Erythroblast (primary cell): Measurements from ENCODE around the gene TBC1D16.
A peak's percentile ranks its signal among the peaks of the same experiment; 100 is the strongest.

Experiments used
- DNase-seq, 2 experiments: peaks; one replicate each; lab custom pipeline; 2025; lab: John Stamatoyannopoulos, UW
- GATA1 ChIP-seq: IDR thresholded peaks from 2 replicates; pipeline ENCODE4 v1.6.1; 2011; ENCODE audit warnings: low read depth, mild to moderate bottlenecking, control low read depth, low read length, moderate library complexity
- POLR2A ChIP-seq: IDR thresholded peaks from 2 replicates; pipeline ENCODE4 v1.6.1; 2011; ENCODE audit warnings: mild to moderate bottlenecking, low read length

The TBC1D16 gene

DNA sequence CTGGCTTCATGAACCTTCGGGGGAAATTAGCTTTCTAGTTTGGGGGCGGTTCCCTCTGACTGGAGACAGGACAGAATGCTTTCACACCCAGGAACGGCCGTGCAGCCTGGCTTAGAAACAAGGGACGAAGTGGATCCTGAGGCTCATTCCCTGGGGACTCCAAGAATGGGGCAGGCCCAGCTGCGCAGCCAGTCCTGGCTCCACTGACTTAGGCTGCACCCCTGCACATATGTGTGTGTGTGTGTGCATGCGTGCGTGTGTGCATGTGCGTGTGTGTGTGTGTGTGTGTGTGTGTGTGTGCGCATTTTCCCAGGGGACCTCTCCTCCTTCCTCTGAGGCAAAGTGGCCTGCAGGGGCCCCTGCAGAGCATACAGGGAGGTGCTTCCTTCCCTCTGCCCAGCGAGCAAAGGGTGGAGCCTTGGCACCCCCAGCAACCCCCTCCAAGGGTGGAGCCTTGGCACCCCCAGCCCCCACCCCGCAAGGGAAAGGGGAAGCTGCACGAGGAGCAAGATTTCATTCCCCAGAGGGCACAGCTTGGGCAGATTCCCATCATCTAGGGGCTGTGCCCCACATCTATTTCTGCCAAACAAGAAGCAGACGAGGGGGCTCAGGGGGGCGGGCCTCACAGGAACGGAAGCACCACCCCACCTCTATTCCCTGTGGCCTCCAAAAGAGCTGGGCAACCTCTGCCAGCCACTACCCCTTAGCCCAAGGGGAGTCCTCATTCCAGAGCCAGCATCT, 98.9 kb downstream of the TBC1D16 start:
- TF ChIP-seq POLR2A (no peak), GATA1 (no peak)

GRCh38 chr17:79936050-79936449, 99.6 kb downstream of the TBC1D16 start:
- no peak for DNase-seq
- TF ChIP-seq GATA1 (no peak), POLR2A (no peak)

More for the DNA sequence above, 98.9 kb downstream of the TBC1D16 start:
- no peak for DNase-seq

DNA sequence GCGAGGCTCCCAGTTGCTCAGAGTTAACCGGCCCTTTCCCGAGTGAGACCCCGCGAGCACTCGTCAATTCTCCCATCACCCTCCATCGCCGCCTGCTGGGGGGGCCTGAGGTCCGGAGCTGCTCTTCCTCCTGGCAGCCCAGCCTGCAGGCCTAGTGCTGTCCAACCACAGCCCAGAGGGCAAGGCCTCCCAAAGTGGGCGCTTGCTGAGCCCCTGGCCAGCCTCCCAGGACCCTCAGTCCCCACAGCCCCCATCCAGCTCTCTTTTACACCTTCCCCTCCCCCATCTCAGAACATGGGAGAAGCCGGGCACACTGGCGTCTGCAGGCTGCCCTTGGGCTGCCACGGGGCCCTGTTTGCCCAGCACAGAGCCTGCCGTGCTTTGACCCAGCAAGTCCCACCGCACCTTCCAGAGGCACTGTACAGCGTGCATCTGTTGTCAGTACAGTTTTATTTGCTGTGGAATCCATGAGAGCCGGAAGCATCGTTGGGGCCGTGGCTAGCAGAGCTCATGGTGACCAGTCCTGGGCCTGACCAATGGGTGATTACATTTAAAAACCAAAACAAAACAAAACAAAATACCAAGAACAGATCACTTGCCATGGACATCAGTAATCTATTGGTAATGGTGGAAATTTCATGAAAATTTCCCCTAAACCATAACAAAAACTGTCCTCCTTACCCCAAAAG, 100.3 kb downstream of the TBC1D16 start:
- DNase-seq, result no peak
- TF ChIP-seq GATA1, result no peak
- no peak for TF ChIP-seq POLR2A

DNA sequence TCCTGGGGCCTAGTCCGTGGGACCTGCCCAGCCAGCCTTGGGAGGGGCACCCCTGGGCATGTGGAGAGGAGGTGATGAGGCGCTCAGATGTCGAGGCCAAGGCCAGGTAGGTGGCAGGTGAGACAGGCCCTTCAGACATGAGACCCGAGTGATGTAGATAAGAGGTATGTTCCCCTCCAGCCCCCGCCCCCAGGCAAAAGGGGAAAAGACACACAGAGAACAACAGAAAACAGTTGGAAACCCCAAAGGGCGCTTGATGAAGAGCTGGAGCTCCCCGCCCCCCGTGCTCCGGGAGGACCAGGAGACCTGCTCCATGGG, 101.1 kb downstream of the TBC1D16 start:
- no peak for DNase-seq
- TF ChIP-seq POLR2A (no peak), GATA1 (no peak)

- DNase-seq, result peak in 1 of 2 experiments; percentile 19
- peak; percentile 60 for TF ChIP-seq POLR2A
- TF ChIP-seq GATA1, result no peak
Observed at GRCh38 chr17:79933863-79934652, 101.6 kb downstream of the TBC1D16 start.

- DNase-seq, result no peak
- TF ChIP-seq POLR2A (no peak), GATA1 (no peak)
Observed at GRCh38 chr17:79932451-79933306, 103.0 kb downstream of the TBC1D16 start.

- TF ChIP-seq POLR2A (peak; percentile 20), GATA1 (no peak)
- DNase-seq, result no peak
Observed at GRCh38 chr17:79931817-79932309, 103.8 kb downstream of the TBC1D16 start.

DNA sequence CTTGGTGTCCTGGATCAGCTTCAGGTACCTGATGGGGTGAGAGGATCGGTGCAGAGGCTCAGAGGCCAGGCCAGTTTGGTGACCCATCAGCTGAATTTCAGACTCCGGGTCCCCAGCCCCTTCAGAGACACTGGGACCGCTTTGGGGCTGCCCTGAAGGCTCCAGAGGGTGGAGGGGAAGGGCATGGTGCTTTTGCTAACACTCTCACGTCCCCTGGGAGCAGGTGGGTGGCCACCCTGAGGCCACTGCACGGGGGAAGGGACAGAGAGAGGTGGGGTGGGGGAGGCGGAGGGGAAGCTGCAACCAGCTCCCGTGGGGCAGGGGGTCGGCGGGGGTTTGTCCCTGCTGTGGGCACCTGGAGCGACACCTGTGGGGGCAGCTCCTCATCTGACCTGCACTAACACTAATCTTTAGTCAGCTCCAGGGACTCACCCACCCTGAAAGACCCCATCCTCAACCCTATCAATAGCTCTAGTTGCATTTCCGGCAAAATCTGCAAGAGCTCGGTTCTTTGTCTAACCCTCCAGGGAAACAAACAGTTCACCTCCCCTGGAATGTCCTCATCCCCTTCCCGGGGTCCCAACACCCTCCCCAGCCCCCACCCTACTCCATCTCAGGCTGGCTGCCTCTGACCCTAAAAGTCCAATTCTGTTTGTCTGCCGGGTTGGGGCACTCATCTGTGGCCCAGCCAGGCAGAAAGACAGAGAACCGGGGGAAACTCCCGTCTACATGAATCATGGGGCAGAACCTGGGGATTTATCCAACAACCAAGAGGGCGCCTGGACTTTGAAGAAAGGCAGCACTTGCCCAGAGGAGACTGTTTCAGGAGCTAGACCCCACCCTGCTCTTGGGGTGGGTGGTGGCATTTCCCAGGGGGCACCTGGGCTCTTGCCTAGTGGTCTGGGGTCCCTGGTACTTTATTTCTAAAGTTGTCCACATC, 104.5 kb downstream of the TBC1D16 start:
- DNase-seq, result no peak
- no peak for TF ChIP-seq GATA1
- TF ChIP-seq POLR2A, result peak; percentile 24

DNA sequence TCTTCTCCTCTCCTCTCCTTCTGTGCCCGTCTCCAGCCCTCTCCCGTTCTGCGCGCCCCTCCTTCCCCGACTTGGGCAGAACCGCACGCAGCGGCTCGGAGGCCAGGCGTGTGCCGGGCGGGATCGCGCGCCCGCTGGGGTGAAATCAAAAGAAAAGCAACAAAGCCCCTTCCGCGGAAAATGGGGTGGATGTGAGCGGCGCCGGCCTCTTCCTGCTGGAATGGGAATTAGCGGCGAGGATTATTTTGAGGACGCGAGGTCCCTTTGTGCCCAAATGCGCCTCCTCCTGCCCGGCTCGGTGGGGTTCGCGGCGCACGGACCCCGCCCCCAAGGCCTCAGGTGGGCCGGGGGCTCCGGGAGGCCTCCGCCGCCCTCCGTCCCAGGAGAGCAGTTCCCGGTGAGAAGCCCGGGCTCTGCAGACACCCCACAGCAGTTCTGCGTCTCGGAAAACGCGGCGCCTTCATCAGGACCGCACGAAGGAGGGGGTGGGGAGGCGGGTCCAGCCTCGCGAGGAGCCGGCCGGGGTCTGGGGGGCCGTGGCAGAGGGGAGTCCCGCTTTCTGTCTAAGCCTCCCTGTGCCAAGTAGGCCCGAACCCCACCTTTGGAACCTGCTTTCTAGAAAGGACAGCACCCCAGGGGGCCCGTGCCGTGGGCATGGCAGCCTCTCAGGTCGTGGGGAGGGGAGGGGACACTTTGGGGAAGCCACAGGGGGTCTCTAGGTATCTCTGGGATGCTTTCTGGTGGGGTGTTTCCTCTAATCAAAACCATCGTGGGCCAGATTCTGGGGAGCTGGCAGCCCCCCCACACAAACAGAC, 105.4 kb downstream of the TBC1D16 start:
- TF ChIP-seq GATA1, result no peak
- TF ChIP-seq POLR2A, result no peak
- DNase-seq, result no peak

- no peak for DNase-seq
- no peak for TF ChIP-seq GATA1
- no peak for TF ChIP-seq POLR2A
Observed at GRCh38 chr17:79929257-79930061, 106.2 kb downstream of the TBC1D16 start.
